WI38 (cell line): ENCODE measurements around the gene COL2A1.

Experiments
- H3K4me3 ChIP-seq: 2 replicates; pipeline ENCODE4 v1.5.1; 2011; ENCODE audit warnings: low read depth, mild to moderate bottlenecking, control low read depth, low read length
- CTCF ChIP-seq: IDR thresholded peaks from 2 replicates; pipeline ENCODE4 v1.5.1; 2012; ENCODE audit warnings: low read depth, mild to moderate bottlenecking, control low read depth, low read length

The COL2A1 gene

DNA sequence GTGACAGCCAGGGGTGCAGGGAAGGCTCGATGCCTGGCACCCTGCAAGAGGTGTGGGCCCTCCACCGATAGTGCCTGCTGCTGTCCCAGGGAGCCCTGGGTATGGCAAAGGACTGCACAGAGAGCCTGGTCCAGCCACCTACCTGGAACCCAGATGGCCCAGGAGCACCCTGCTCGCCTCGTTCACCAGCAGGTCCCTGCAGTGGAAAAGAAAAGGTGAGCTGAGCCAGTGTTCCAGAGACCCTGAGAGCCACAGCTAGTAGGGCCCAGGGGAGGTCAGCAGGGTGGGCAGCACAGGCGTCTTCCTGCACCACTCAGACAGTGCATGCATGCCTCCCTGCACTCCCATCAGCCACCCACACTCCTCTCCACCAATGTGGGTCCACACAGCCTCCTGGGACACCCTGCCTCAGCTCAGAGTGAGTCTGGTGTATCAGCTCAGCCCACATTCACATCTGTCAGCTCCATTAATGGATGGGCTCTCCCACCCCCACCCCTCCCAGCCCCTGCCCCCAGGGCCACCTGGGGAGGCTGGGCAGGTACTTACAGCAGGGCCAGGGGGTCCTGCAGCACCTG, 20.6 kb downstream of the COL2A1 start:
- H3K4me3 ChIP-seq = no peak overlapping the region
- no peak for TF ChIP-seq CTCF

- TF ChIP-seq CTCF = no peak
- no peak overlapping the region for H3K4me3 ChIP-seq
These were observed 21.5 kb downstream of the COL2A1 start for GRCh38 chr12:47982770-47983169.

DNA sequence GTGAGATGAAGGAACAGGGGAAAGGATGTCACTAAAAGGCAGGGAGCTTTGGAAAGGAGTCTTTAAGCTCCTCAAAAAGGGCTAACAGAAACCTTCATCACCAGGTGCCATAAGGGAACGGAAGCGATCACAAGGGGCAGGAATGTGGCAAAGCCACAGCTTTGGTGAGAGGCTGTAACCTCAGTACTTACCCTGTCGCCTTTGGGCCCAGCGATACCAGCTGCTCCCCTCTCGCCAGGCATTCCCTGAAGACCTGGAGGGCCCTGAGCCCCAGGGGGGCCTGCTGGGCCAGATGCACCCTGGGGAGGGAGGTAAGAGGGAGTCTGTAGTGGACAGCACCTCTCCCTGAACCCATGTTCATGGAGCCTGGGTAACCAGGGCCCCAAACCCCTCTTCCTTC, 22.0 kb downstream of the COL2A1 start:
- no peak overlapping the region for H3K4me3 ChIP-seq
- TF ChIP-seq CTCF = no peak

DNA sequence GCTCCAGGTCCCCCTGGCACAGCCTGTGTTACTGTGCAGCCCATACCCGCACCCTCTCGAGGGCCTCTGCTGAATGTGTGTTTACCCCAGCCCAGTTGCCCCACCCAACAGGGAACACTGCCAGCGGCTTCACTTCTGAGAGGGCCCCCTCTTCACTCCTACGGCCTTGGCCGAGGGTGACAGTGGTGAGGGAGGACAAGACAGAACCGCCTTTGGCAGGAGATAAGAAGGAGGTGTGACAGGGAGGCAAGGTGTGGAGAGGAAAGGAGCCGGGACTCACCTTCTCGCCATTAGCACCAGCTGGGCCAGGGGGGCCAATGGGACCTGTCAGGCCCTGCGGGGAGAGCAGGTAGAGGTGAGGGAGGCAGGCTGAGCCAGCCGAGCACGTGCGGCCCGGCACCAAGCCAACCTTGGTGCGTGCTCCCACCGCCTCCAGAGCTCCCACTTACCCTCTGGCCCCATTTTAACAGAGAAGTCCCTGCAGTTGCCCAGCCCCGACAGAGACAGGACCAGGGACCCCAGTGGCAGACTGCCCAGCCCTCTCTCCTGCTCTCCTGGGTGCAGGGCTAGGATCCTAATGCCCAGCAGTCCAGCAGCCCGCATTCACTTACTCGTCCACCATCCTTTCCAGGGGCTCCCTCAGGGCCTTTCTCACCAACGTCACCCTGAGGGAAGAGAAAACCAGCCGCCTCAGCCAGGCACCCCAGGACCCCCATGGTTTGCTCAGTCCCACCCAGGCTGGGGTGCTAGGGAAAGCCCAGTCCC, 22.6 kb downstream of the COL2A1 start:
- H3K4me3 ChIP-seq = no peak overlapping the region
- no peak for TF ChIP-seq CTCF

- no peak for TF ChIP-seq CTCF
- no peak overlapping the region for H3K4me3 ChIP-seq
These were observed 23.3 kb downstream of the COL2A1 start for GRCh38 chr12:47980779-47981495.

DNA sequence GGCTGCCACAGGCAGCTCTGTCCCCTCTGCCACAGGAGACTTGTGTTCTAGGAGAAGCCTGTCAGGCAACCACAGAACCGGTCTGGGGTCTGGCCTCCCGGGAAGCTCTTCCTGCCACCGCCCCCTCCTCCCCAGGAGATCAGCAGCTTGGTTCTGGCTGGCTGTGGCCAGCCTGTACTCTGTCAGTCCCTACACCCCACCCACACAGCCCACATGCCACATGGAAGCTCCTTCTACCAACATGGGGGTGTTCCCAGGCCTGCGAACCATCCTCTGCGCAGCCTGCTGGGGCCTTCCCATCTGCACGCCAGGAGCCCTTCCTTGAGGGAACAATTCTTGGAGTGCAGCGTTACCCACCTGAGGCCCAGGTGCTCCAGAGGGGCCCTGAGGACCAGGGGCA, 24.1 kb downstream of the COL2A1 start:
- TF ChIP-seq CTCF = no peak
- H3K4me3 ChIP-seq = no peak overlapping the region

- no peak for TF ChIP-seq CTCF
- H3K4me3 ChIP-seq = no peak overlapping the region
These were observed 24.6 kb downstream of the COL2A1 start for GRCh38 chr12:47979686-47980085.
